A549 (cell line): Measurements from ENCODE around the gene DOCK10. TPM values are rescaled to one million over a fixed set of nuclear protein-coding genes. Genes with fewer than 3 reads are reported as not detected.

Experiments
- ATAC-seq, 2 experiments: fragments of 200-7000 bp in 1 of 2; fragments of >200 bp in 1 of 2; cut with Nextera tagmentation in 1 of 2; cut with Tn5 transposase in 1 of 2; 3 replicates each; pipeline versions ENCODE4 v1.8.0 to v1.9.1; 2018 to 2020; ENCODE audit warnings: mild to moderate bottlenecking in 1 of 2, moderate library complexity in 1 of 2
- CTCF ChIA-PET: fragments of 300-600 bp; sonication (Branson Sonifier 250); formaldehyde crosslinking; extraction: SDS; loops from one replicate; lab custom pipeline; 2021; ENCODE audit warnings: antibody characterized with exemption, inconsistent platforms; lab: Yijun Ruan, JAX
- POLR2A ChIA-PET: fragments of 350-600 bp; formaldehyde crosslinking; extraction: SDS; loops from one replicate; lab custom pipeline; 2021; ENCODE audit warnings: antibody characterized with exemption, inconsistent platforms; lab: Yijun Ruan, JAX
- DNase-seq, 2 experiments: peaks; one replicate each; pipeline versions ENCODE4 v3.0.0 to v3.0.0-alpha.2; 2011 to 2016; ENCODE audit warnings: low read depth in 1 of 2, low spot score in 1 of 2
- FAIRE-seq: peaks from 2 replicates; lab custom pipeline; 2011; peaks lifted over from hg19 to GRCh38; lab: Jason Lieb, UNC
- H3K27ac ChIP-seq, 2 experiments: fragments of >200 bp; sonication (Bioruptor Twin); formaldehyde crosslinking; 3 replicates each; pipeline ENCODE4 v1.5.1; 2016 to 2017
- H3K4me1 ChIP-seq: fragments of >200 bp; sonication (Bioruptor Twin); formaldehyde crosslinking; 3 replicates; pipeline ENCODE4 v1.6.1; 2016
- H3K4me2 ChIP-seq: fragments of >200 bp; sonication (Bioruptor Twin); formaldehyde crosslinking; 3 replicates; pipeline ENCODE4 v1.6.1; 2016
- H3K4me3 ChIP-seq: fragments of >200 bp; sonication (Bioruptor Twin); formaldehyde crosslinking; 3 replicates; pipeline ENCODE4 v1.5.1; 2016
- H3K9me3 ChIP-seq: fragments of >200 bp; sonication (Bioruptor Twin); formaldehyde crosslinking; 3 replicates; pipeline ENCODE4 v1.6.1; 2016
- CEBPB ChIP-seq, 2 experiments: fragments of >200 bp in 1 of 2; sonication (Bioruptor Twin) in 1 of 2; formaldehyde crosslinking in 1 of 2; IDR thresholded peaks; 2 replicates each; pipeline ENCODE4 v1.6.1; 2012 to 2016
- CHD2 ChIP-seq: fragments of 150-350 bp; IDR thresholded peaks from 2 replicates; pipeline ENCODE4 v1.6.1; 2014; ENCODE audit warnings: low read length; ENCODE audit not compliant: partially characterized antibody
- EP300 ChIP-seq, 2 experiments: fragments of >200 bp; sonication (Bioruptor Twin); formaldehyde crosslinking; IDR thresholded peaks; 2 replicates in 1 of 2; 3 replicates in 1 of 2; pipeline ENCODE4 v1.6.1; 2016 to 2017
- FOSL2 ChIP-seq, 2 experiments: fragments of 450-650 bp in 1 of 2; fragments of >200 bp in 1 of 2; sonication (Bioruptor Twin) in 1 of 2; formaldehyde crosslinking; IDR thresholded peaks; 2 replicates each; pipeline versions ENCODE4 v1.5.0 to v1.6.1; 2016 to 2020; ENCODE audit warnings: mild to moderate bottlenecking in 1 of 2, moderate library complexity in 1 of 2
- FOXS1 ChIP-seq: fragments of 250-450 bp; sonication (Bioruptor Pico); IDR thresholded peaks from 2 replicates; pipeline ENCODE4 v1.5.0; 2020; ENCODE audit warnings: mild to moderate bottlenecking, moderate library complexity
- HOXA7 ChIP-seq: fragments of 250-450 bp; sonication (Bioruptor Pico); IDR thresholded peaks from 2 replicates; pipeline ENCODE4 v1.5.0; 2020; ENCODE audit warnings: mild to moderate bottlenecking, moderate library complexity
- HOXB5 ChIP-seq: fragments of 250-450 bp; sonication (Bioruptor Pico); IDR thresholded peaks from 2 replicates; pipeline ENCODE4 v1.5.0; 2020; ENCODE audit warnings: mild to moderate bottlenecking, moderate library complexity
- JUN ChIP-seq, 2 experiments: fragments of >200 bp; sonication (Bioruptor Twin); formaldehyde crosslinking; IDR thresholded peaks; 2 replicates in 1 of 2; 3 replicates in 1 of 2; pipeline ENCODE4 v1.6.1; 2016 to 2017
- JUNB ChIP-seq: fragments of >200 bp; sonication (Bioruptor Twin); formaldehyde crosslinking; IDR thresholded peaks from 2 replicates; pipeline ENCODE4 v1.6.1; 2016
- MAZ ChIP-seq: fragments of 150-350 bp; IDR thresholded peaks from 2 replicates; pipeline ENCODE4 v1.6.1; 2014; ENCODE audit warnings: antibody characterized with exemption, low read depth, low read length, borderline replicate concordance
- NPAS2 ChIP-seq: fragments of 250-450 bp; sonication (Bioruptor Pico); IDR thresholded peaks from 2 replicates; pipeline ENCODE4 v1.8.0; 2022; ENCODE audit warnings: mild to moderate bottlenecking, moderate library complexity, borderline replicate concordance
- NR3C1 ChIP-seq: fragments of >200 bp; sonication (Bioruptor Twin); formaldehyde crosslinking; IDR thresholded peaks from 3 replicates; pipeline ENCODE4 v1.6.1; 2017
- POLR2A ChIP-seq: IDR thresholded peaks from 2 replicates; pipeline ENCODE4 v1.6.1; 2012; ENCODE audit warnings: mild to moderate bottlenecking, low read length
- RAD21 ChIP-seq, 2 experiments: fragments of >200 bp in 1 of 2; sonication (Bioruptor Twin) in 1 of 2; formaldehyde crosslinking in 1 of 2; IDR thresholded peaks in 1 of 2; conservative IDR thresholded peaks in 1 of 2; 2 replicates in 1 of 2; 3 replicates in 1 of 2; pipeline ENCODE4 v1.6.1; 2012 to 2018; ENCODE audit warnings: inconsistent platforms in 1 of 2
- RNF2 ChIP-seq: fragments of 200-600 bp; sonication (generic); IDR thresholded peaks from 2 replicates; pipeline ENCODE4 v1.6.1; 2016; ENCODE audit warnings: low read depth, mild to moderate bottlenecking, antibody characterized with exemption, moderate library complexity, borderline replicate concordance
- TFCP2L1 ChIP-seq: fragments of 250-450 bp; sonication (Bioruptor Pico); IDR thresholded peaks from 2 replicates; pipeline ENCODE4 v1.5.0; 2021; ENCODE audit warnings: mild to moderate bottlenecking
- TP53 ChIP-seq: fragments of 250-450 bp; sonication (Bioruptor Pico); IDR thresholded peaks from 2 replicates; pipeline ENCODE4 v1.5.0; 2021; ENCODE audit warnings: mild to moderate bottlenecking, moderate library complexity
- WGBS: methylation state at CpG from one replicate; pipeline ENCODE4 v1.1.6; 2017; ENCODE audit errors: missing lambda C conversion rate; 5-methylcytosine and 5-hydroxymethylcytosine counted together
- polyA plus RNA-seq, 4 experiments: library from polyadenylated mRNA; depleted of rRNA in 3 of 4; stranded (reverse); fragments of >200 nt; fragmentation: RNase III in 1 of 4; extraction: RNeasy Plus Mini Kit Qiagen cat#74134 plus additional on column Dnase treatment in 1 of 4; gene quantifications; 2 replicates in 3 of 4; 3 replicates in 1 of 4; pipeline ENCODE4 v1.2.3, GENCODE V29; 2011 to 2017
- TF ChIP-seq, protein P1 (sequence below): fragments of 250-450 bp; sonication (Bioruptor Pico); IDR thresholded peaks from 2 replicates; pipeline ENCODE4 v1.5.0; 2021; ENCODE audit warnings: mild to moderate bottlenecking, moderate library complexity, borderline replicate concordance
- TF ChIP-seq, protein P2 (sequence below): fragments of 450-650 bp; IDR thresholded peaks from 2 replicates; pipeline ENCODE4 v1.6.1; 2014; ENCODE audit warnings: antibody characterized with exemption

The DOCK10 gene
- polyA plus RNA-seq, 2 of the 4 experiments (the other 2 are of a cell fraction), result 43.0 to 45.3 TPM

- H3K4me2 ChIP-seq, result no peak overlapping the region
- POLR2A ChIA-PET, result no interaction called here
- CTCF ChIA-PET, result no interaction called here
- 0 out of 6 replicates have a peak overlapping the region, but pooled peaks of 1 of the 2 experiments have one; percentile 9 for H3K27ac ChIP-seq
- H3K9me3 ChIP-seq, result no peaks in the 10 kb centered on the region
- ATAC-seq (no peak), FAIRE-seq (no peak)
- TF ChIP-seq JUN (IDR thresholded peaks at IDR 0.05) (no peak), TP53 (CRISPR knock-in tag) (no peak), HOXB5 (CRISPR knock-in tag) (no peak), RAD21 (conservative IDR thresholded peaks at IDR 0.05 in 1 of 2, IDR thresholded peaks at IDR 0.05 in 1 of 2) (no peak), FOXS1 (CRISPR knock-in tag) (no peak), CHD2 (no peak), MAZ (no peak), CEBPB (IDR thresholded peaks at IDR 0.05) (no peak), TFCP2L1 (no peak), NPAS2 (CRISPR knock-in tag) (no peak), HOXA7 (no peak)
- TF ChIP-seq, protein P1, sequence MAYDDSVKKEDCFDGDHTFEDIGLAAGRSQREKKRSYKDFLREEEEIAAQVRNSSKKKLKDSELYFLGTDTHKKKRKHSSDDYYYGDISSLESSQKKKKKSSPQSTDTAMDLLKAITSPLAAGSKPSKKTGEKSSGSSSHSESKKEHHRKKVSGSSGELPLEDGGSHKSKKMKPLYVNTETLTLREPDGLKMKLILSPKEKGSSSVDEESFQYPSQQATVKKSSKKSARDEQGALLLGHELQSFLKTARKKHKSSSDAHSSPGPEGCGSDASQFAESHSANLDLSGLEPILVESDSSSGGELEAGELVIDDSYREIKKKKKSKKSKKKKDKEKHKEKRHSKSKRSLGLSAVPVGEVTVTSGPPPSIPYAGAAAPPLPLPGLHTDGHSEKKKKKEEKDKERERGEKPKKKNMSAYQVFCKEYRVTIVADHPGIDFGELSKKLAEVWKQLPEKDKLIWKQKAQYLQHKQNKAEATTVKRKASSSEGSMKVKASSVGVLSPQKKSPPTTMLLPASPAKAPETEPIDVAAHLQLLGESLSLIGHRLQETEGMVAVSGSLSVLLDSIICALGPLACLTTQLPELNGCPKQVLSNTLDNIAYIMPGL (CRISPR knock-in tag), result no peak
- TF ChIP-seq, protein P2, sequence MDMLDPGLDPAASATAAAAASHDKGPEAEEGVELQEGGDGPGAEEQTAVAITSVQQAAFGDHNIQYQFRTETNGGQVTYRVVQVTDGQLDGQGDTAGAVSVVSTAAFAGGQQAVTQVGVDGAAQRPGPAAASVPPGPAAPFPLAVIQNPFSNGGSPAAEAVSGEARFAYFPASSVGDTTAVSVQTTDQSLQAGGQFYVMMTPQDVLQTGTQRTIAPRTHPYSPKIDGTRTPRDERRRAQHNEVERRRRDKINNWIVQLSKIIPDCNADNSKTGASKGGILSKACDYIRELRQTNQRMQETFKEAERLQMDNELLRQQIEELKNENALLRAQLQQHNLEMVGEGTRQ, result no peak
- TF ChIP-seq, all 56 proteins: peak for 0
- no peak overlapping the region for H3K4me3 ChIP-seq
- WGBS, result 88% methylated on average over 3 of the region's 3 CpGs
- DNase-seq, result no peak
- peaks cover 21% of the 10 kb centered on the region for H3K4me1 ChIP-seq
Observed at GRCh38 chr2:224890372-224890771, 151.9 kb downstream of the DOCK10 start.

DNA sequence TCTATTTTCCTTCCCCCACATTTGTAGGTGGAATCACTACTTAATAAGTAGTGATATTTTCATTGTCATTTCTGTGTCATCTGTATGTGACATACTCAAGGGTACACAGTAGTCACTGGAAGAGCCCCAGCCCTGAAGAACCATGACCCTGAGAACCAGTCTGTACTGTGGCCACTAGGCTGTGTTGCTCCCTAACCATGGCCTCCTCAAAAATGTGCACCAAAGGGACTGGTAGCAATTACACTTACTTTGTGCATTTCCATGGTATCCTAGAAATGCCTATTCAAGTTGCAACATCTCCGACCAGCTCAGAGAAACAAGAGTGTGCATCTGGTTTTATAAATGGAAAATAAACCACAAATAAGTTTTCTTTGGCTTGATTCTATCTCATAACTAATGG lies 155.1 kb downstream of the DOCK10 start:
- no peak overlapping the region for H3K4me3 ChIP-seq
- no peak overlapping the region for H3K4me2 ChIP-seq
- FAIRE-seq, result no peak
- H3K9me3 ChIP-seq, result no peaks in the 10 kb centered on the region
- CTCF ChIA-PET, result no interaction called here
- POLR2A ChIA-PET, result no interaction called here
- peak overlapping the region; percentile 69 to 89; a peak in 3 of 6 replicates for H3K27ac ChIP-seq
- TF ChIP-seq EP300 (IDR thresholded peaks at IDR 0.05) (no peak), RAD21 (conservative IDR thresholded peaks at IDR 0.05 in 1 of 2, IDR thresholded peaks at IDR 0.05 in 1 of 2) (peak in 1 of 2 experiments; percentile 12; a peak in 1 of 5 replicates), POLR2A (no peak)
- peaks cover 48% of the 10 kb centered on the region for H3K4me1 ChIP-seq
- WGBS, result 100% methylated on average over 1 of the region's 1 CpG
- ATAC-seq, result no peak
- no peak for DNase-seq

DNA sequence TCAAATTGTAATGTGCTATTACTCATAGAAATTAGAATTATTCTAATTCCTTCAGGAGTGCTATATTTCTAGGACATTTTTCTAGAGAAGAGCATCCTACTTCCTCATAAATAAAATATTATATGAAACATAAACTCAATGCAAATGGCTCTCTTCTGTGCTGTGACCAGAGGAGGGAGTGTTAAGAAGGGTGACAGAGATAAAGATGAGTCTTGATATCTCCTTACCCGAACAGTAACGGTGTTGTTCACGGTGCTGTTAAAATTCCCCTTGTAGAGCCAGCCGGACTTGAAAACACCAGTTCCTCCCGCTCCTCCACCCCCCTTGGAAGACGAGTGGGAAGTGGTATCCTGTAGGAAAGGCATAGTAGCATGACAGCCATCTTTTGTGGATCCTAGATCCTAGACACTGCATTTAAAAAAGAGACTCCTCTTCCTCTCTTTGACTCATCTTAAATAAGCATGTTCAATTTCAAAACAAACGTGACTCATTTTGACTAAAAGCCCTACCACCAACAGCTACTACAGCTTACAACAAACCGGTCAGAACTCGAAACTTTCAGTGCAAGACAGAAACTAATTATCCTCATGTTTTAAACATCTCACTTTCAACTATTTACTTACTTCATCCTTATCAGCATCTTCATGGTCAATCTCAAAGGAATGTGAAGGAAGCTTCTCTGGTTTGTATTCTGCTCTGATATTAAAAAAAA lies 156.3 kb downstream of the DOCK10 start:
- DNase-seq, result peak in 1 of 2 experiments; percentile 23
- POLR2A ChIA-PET, result no interaction called here
- H3K4me2 ChIP-seq, result peak overlapping the region; percentile 65
- H3K9me3 ChIP-seq, result no peaks in the 10 kb centered on the region
- FAIRE-seq, result no peak
- no peak for TF ChIP-seq RNF2
- TF ChIP-seq JUNB, result peak; percentile 49
- TF ChIP-seq FOSL2 (IDR thresholded peaks at IDR 0.05), result peak; percentile 65
- TF ChIP-seq FOSL2 (CRISPR knock-in tag; IDR thresholded peaks at IDR 0.05), result peak; percentile 83
- no peak for TF ChIP-seq NR3C1
- ATAC-seq, result peak in 1 of 2 experiments; percentile 42; a peak in 4 of 6 replicates
- no peak overlapping the region for H3K4me3 ChIP-seq
- peak overlapping the region; percentile 69 to 89 for H3K27ac ChIP-seq
- peaks cover 60% of the 10 kb centered on the region for H3K4me1 ChIP-seq
- CTCF ChIA-PET, result no interaction called here
- 49% methylated on average over 9 of the region's 9 CpGs for WGBS
